GM18873 (cell line): ENCODE data around the gene TNS3.
"Not testable (repeated sequence)": the region's sequence is repeated elsewhere in the genome, so short reads cannot be mapped to it uniquely, and the experiment has no call there.

Experiments
- ATAC-seq: cut with Tn5 transposase; IDR thresholded peaks from one replicate; pipeline ENCODE4 v1.9.1; 2021; ENCODE audit warnings: mild to moderate bottlenecking, moderate library complexity, moderate number of reproducible peaks; ENCODE audit not compliant: unreplicated experiment, low FRiP score

Gene TNS3

DNA sequence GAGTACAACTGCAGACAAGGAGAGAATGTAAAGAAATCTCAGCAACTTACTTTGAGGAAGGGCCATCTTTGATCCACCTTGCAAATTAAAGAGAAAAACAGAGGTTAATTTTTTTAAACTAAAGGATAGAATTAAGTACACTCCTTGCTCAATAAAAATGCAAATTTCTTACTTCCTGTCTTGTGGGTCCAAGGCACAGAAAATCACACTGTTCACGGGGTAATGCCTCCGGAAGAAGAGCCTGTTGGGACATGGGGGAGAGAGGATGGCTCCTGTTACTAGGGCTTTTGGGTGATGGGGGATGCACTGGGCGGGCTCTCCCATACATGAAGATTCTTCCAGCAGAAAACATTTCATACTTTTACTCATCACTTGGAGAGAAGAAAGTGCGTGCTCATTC is 301.8 kb downstream of the TNS3 start:
- no peak for ATAC-seq

DNA sequence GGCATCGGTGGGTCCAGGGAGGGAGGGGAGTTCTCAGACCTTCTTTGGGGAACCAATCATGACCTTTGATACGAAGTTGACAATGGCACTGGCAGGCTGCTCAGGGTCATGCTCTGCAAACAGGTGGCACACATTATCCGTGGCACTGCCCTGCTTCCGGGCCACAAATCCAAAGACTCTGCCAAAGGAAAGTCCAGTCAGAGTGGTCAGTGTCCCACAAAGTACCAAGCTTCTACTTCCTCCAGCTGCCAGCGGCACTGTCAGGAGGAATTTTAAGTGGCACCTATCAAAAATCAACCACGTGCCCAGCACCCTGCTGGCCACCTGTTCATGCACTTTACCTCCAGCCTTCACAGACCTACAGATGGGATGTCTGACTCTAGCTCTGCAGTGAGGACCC is 303.9 kb downstream of the TNS3 start:
- ATAC-seq = no peak

DNA sequence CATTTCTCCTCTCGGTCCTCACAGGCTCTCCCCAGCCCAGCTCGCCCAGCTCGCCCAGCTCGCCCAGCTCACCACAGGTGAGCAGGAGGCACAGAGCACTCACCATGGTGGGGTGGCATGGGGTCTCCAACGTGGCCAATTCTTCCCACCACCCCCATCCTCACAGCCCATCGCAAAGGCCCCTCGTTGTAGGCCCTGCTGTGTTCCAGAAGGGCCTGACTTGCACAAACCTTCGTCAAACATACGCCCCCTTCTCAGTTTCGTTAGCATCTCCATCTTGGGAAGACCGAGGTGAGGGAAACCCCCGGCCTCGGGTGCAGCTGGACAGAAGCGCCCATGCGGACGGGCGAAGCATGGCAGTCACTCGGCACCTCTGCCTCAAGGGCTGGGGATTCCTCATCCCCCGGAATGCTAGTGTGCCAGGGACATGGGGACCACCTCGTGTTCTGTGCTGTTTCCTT is 304.6 kb downstream of the TNS3 start:
- ATAC-seq = no peak

DNA sequence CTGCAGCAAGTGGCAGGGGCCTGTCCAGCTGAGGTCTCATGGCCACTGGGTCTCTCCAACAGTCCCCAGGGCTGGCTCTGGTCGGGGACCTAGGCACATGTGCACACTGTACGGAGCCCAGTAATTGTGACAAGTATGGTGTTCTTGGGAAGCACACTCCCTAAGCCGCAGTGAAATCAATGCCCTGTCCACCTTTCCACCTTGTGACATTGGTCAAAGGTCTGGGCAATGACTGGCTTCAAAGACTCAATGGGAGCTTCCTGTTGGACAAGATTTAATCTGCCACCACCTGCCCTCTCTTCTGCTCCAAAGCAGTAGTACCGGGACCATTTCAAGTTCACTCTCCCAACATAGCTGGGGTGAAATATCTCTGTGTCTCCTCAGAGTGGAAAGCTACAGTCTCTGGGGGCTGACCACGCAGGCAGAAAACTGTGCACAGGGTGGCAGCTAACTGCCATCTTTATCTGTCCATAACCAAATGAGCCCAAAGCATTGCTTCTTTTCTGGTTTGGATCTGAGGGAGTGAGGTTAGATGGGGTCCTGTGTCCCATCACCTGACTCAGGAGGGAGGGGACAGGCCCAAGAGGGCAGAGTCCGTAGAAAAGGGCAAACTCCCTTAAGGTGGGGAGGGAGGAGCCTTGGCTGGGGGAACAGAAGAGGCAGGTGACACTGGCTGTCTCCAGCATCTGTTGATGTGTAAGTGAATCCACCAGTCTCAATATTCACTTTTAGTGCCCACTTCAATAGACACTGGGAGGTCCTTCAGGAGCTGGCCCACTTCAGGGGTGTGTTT is 307.7 kb downstream of the TNS3 start:
- ATAC-seq = no peak

DNA sequence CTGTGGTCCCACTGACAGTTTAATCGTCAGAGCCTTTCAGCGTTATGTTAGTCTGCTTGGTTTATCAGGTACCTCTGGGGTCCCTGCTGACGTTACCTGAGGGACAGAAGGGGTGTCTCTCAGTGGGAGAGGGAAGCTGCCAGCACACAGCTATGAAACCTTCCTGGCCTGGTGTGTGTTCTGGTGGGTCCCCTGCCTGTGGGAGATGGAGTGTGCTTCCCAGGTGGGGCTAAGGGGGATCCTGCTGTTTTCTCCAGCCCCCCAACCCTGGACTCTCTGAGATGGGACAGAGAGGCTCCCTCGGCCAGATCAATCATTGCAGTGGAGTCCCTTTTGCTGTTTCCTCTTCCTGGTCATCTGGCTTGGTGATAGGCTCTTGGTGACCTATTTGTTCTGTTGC is 308.8 kb downstream of the TNS3 start:
- ATAC-seq = no peak

DNA sequence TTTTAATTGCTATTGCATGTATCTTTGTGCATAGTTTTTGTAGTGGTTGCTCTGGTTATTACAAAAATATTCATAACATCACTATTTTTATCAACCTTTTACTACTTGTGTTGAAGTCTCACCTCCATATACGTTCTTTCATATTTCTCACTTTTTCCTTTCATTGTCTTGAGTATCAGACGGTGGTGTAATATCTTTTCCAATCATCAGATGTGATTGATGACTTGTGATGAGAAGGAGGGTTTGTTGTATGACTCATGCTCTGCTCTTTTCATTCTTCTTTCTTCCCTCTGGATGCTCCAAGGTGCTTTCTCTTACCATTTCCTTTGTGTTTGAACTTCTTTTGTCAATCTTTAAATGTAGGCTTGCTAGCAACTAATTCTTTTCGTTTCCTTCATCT is 310.2 kb downstream of the TNS3 start:
- no peak for ATAC-seq

DNA sequence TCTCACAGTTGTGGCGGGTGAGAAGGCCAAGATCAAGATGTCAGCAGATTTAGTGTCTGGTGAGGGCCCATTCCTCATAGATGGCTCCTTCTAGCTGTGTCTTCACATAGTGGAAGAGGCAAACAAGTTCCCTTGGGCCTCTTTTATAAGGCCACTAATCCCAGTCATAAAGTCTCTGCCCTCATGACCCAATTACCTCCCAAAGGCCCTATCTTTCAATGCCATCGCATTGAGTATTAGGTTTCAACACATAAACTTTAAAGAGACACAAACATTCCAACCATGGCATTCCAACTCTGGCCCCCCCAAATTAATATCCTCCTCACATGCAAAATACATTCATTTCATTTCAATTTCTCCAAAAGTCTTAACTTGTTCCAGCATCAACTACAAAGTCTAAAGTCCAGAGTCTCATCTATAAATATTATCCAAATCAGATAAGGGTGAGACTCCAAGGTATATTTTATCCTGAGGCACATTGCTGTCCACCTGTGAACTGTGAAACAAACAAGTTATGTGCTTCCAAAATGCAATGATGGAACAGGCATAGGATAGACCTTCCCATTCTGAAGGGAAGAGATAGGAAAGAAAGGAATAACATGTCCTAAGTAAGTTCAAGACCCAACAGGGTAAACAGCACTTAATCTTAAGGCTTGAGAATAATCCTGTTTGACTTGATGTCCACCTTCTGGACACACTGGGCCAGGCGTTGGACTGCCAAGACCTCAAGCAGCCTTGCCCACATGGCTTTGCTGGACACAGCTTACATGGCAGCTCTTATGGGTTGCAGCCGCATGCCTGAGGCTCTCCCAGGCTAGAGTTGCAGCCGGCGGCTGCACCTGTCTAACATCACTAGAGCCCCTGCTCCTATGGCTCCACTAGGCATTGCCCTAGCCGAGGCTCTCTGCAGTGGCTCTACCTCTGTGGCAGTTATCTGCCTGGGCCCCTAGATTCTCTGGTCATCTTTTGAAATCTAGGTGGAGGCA is 312.8 kb downstream of the TNS3 start:
- ATAC-seq = no peak

DNA sequence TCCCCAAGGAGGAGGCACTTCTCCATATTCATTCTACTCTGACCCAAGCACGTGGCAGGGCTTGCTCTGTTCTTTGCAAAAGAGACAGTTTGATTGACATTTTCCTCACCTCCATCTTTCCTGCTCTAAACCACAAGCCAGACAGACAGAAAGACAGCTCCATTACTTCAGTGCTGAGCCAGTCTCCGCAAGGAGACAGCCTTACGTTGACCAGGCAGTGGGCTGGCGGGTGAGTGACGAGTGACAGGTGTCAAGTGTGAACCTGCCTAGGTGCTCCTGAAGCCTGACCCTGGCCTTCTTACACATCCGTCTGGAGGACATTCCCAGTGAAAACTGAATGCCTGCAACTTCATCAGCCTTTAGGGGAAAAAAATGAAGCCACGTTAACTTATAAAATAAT is 314.6 kb downstream of the TNS3 start:
- ATAC-seq = no peak

DNA sequence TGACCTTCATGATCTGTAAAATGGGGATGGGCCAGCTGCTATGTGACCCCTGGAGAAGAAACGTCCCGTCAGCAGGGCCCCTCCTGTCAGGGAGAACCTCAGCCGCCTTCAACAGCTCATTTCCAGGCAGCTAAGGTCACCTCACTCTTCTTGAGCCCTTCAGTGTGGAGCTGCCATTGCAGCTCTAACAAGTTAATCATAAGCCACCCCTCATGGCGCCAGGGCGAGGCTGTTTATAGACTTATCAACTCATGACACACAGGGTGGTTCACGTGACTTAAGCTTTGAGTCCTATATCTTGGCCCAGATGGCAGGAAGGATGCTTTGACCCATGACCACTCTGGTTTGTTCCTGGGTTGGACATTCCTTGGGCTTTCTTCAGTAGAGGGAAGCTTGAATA is 315.1 kb downstream of the TNS3 start:
- ATAC-seq = no peak

DNA sequence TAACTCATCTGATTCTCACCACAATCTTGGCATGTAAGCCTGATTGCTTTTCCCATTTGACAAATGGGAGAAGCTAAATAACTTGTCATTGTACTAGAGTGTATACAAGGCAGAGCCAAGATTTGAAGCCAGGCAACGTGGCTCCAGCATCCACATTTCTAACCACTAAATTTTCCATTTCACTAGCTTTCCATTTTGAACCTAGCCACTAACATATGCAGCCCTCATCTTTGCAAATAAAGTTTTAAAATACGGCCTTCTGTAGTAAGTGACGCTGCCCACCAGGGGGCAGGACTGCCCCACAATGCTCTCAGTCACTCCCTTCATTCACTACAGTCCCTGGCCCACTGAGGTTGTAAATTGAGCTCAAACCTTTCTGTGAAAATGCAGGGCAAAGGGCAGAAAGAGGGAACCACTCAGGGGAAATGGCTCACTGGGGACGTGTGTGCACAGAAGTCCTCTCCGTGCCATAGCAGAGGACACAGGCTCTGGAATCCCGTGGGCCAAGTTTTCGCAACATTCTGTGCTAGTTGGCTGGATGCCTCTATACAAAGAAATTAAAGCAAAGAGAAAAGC is 315.7 kb downstream of the TNS3 start:
- ATAC-seq = no peak

DNA sequence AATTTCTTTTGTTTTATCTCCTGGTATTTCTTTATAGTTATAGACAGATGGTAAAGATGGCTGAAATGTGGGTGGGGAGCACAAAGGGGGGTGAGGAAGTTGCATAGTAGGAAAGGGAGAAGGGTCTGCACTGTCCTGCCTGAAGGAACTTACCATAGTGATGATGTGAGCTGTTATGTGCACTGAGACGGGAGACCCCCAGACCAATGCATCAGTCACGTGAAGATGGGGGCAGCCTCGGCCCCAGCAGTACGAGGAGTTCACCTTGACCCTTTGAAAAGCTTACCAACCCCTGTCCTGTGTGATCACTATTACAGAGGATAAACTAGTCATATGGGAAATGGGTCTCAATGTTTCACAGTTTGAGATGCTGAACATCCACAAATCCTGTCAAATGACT is 316.3 kb downstream of the TNS3 start:
- ATAC-seq = no peak

DNA sequence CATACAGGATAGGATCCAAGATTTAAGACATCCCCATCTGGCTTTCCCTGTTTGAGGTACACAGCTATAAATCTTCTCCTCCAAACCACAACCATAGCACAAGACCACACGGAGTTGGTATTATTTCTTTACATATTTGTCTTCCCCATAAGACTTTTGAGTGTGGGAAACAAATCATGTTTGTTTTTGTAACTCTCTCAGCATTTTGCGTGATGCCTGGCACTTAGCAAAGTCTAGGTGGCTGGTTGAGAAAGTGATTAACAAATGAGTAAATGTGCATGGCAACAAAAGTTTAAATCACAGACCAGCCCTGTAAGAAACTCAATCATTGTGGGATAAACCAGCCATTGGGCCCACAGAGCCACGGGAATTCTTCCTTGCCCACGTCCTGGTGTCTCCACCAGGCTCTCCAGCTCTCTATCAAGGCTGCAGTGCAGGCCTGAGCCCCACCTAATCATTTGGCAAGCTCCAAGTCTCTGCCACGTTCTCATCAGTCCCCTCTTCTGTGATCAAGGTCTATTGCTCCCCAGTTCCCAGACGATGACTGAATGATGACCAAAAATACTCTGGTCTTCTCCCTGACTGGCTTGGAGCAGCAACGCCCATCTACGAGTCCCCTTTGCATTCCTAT is 317.8 kb downstream of the TNS3 start:
- no peak for ATAC-seq

DNA sequence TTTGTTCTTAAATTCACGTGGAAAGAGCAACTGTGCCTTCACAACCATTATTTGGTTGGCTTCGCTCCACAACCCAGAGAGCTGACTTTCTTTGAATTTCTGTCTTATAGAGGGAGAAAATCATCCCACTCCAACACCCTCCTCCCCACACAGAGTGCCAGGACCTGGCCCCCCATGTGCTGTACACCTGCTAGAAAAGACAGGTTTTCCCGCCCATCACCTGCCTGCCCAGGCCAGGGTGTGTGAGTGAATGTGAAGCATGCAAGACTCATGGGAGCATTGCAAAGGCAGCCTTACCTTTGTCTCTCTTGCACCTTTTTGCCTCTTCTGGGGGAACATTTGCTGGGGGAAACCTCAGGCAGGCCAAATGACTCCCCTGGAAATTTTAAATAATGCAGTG is 319.0 kb downstream of the TNS3 start:
- no peak for ATAC-seq

DNA sequence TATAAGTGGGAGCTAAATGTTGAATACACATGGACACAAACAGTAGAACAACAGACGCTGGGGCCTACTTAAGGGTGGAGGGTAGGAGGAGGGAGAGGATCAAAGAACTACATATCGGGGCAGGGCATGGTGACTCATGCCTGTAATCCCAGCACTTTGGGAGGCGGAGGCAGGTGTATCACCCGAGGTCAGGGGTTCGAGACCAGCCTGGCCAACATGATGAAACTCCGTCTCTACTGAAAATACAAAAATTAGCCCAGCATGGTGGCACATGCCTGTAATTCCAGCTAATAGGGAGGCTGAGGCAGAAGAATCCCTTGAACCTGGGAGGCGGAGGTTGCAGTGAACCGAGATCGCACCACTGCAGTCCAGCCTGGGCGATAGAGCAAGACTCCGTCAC is 319.8 kb downstream of the TNS3 start:
- not testable (repeated sequence) for ATAC-seq

DNA sequence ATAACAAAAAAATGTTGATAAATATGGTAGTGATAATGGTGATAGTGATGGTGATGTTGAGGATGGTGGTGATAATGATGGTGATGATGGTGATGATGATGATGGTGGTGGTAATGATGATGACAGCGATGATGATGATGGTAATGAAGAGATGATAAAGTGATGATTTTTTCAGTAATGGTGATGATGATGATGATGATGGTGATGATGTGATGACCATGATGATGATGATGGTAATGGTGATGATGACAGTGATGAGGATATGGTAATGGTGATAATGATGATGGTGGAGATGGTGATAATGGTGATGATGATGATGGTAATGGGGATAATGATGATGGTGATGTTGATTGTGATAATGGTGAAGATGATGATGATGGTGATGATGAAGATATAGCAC is 321.6 kb downstream of the TNS3 start:
- no peak for ATAC-seq

DNA sequence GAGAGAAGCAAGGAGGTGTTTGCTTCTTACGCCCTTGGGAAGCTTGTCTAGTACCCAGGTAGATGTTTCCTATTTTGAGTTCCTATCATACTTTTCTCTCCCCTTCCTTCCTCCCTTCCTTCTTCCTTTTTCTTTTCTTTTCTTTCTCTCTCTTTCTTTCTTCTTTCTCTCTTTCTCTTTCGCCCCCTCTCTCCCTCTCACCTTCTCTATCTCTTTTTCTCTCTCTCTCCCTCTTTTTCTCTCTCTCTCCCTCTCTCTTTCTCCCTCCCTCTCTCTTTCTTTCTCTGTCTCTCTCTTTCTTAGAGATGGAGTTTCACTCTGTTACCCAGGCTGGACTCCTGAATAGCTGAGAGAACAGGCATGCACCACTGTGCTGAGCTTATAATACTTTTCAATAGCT is 322.2 kb downstream of the TNS3 start:
- ATAC-seq = no peak

DNA sequence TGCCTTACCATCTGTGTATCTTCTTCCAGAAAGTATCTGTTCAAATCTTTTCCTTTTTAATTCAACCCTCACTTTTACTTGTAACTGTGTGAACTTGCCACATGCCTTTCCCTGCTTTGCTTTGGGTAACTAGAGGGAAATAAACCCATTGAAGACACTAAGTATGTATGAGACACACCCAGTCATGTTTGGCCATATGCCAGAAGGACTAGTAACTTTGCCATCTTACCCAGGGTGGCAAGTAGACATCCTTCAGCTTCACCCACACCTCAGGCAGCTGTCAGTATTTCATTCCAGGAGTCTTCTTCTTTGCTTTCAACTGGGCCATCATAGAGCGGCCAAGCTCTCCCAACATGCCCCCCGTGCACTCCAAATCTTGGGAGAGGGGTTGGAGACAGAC is 323.1 kb downstream of the TNS3 start:
- ATAC-seq = no peak

DNA sequence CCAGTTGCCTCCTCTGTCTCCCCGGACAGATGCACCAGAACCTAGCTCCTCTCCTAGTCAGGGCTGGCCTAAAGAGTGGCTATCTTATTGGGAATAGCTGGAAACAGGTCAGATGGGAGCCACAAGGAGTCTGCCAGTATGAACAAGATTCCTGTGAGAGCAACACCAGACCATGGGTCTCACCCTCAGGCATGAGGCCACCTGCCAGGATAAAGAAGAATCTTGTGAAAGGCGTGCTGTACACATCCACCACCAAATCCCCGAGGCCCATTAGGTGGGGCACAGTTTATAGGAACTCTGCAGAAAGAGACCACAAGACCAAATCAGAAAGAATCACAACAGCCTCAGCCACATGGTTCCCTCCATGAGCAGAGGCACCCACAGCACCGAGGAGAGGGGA is 325.9 kb downstream of the TNS3 start:
- ATAC-seq = no peak

DNA sequence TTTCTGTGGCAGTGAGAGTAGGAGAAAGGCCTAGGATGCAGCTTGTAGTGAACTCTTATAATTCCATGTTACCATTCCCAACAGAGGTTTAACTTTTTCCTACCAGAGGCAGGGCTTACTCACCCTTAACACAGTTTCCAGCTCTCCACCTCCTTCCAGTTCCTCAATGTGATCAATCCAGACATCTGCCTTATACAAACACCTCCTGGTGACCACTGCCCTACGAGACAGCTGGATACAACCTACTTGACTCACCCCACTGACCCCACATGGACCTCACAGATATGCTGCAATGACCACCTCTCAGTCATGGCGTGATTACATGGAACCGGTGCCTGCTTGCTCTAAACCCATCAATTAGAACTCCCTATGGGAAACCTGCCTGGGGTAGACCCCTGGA is 326.5 kb downstream of the TNS3 start:
- no peak for ATAC-seq

DNA sequence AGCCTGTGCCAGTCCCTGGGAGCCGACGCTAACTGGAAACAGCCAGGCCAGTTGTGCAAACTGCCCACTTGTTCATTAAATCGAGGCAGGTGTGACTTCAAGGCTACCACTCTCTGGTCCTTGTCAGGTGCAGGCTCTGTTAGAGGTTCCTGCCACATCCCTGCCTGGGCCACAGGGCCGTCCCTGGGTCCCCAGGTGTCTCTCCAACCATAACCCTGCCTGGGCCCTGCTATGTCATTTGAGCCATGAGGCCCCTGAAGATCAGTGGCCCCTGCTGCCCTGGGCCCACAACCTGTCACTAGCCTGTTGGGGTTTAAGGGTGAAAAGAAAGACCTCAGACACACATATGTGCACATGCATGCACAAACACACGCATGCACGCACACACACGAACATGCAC is 326.9 kb downstream of the TNS3 start:
- no peak for ATAC-seq
